ENCODE results near the gene HHATL. TPM values are rescaled to one million over a fixed set of nuclear protein-coding genes. Genes with fewer than 3 reads are reported as not detected.

HHATL gene
- total and polyA plus RNA-seq, 2 donors = 1.7 to 3.7 TPM

DNA sequence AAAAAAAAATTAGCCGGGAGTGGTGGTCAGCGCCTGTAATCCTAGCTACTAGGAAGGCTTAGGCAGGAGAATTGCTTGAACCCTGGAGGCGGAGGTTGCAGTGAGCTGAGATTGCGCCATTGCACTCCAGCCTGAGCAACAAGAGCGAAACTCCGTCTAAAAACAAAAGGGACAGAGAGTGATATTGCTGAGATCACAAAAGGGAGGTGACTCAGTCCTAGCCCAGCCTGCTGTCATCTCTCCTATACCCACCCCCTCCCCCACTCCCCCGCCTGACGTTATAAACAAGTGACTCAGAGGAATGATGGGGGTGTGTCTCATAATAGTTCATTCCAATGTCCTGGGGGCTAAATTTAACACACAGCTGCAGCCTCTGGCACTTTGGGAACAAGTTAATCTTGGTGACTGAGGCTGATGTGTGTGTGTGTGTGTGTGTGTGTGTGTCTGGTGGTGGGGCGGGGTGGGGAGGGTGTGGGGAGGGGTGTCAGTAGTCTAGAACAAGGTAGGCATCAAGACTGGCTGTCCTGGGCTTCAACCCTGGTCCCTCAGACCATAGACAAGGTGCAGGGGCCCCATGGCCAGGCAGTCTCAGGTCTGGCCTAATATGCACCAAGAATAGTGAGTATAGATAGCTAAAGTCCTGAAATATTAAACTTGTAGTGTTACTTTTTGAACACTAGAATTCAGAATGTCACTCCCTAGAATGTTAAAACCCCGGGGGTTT is 18.6 kb downstream of the HHATL start:
- Histone ChIP-seq H3K4me3 (ENCODE audit: low read length in 2 of 2) (no peak overlapping the region), H3K36me3 (ENCODE audit: control insufficient read depth in 2 of 2, insufficient read depth in 2 of 2, low read length in 1 of 2) (no peaks in the 10 kb centered on the region), H3K9me3 (ENCODE audit: control insufficient read depth in 2 of 2, insufficient read depth in 1 of 2, low read length in 1 of 2) (no peaks in the 10 kb centered on the region), H3K4me1 (ENCODE audit: control insufficient read depth in 2 of 2, insufficient read depth in 2 of 2, low read length in 2 of 2) (no peaks in the 10 kb centered on the region), H3K27ac (ENCODE audit: low read depth in 1 of 2, low read length in 1 of 2) (no peak overlapping the region), H3K27me3 (ENCODE audit: control insufficient read depth in 2 of 2, insufficient read depth in 1 of 2, low read length in 1 of 2) (peaks cover 10 to 35% of the 10 kb centered on the region in 2 donors)
- no peak for DNase-seq (ENCODE audit: low read depth in 6 of 9, low spot score in 9 of 9)
- WGBS = 84% methylated on average over 10 of the region's 10 CpGs

DNA sequence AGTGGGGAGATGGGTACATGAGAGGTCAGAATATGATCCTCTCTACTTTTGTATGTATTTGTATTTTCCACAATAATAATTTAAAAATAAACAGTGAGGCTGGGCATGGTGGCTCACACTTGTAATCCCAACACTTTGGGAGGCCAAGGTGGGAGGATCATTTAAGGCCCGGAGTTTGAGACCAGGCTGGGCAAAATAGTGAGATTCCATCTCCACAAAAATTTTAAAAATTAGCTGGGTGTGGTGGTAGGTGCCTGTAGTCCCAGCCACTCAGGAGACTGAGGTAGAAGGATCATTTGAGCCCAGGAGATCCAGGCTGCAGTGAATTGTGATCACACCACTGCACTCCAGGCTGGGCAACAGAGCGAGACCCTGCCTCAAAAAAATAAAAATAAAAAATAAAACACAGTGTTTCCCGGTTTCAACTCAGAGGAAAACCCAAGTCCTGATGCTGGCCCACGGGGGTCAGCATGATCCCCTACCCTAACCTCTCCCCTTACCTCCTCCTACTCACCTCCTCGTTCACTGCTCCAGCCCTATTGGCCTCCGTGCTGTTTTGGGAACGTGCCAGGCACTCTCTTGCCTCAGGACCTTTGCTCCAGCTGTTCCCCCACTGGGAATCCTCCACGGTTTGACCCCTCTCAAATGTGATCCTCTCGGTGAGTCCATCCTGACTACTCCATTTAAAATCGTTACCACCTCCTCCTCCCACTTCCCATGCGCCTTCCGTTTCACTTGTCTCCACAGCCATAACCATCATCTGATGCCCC is 20.1 kb downstream of the HHATL start:
- Histone ChIP-seq H3K9me3 (ENCODE audit: control insufficient read depth in 2 of 2, insufficient read depth in 1 of 2, low read length in 1 of 2) (no peaks in the 10 kb centered on the region), H3K4me3 (ENCODE audit: low read length in 2 of 2) (no peak overlapping the region), H3K27ac (ENCODE audit: low read depth in 1 of 2, low read length in 1 of 2) (no peak overlapping the region), H3K4me1 (ENCODE audit: control insufficient read depth in 2 of 2, insufficient read depth in 2 of 2, low read length in 2 of 2) (no peaks in the 10 kb centered on the region), H3K27me3 (ENCODE audit: control insufficient read depth in 2 of 2, insufficient read depth in 1 of 2, low read length in 1 of 2) (peaks cover 10 to 32% of the 10 kb centered on the region in 2 donors), H3K36me3 (ENCODE audit: control insufficient read depth in 2 of 2, insufficient read depth in 2 of 2, low read length in 1 of 2) (no peaks in the 10 kb centered on the region)
- DNase-seq (ENCODE audit: low read depth in 6 of 9, low spot score in 9 of 9) = no peak
- 83% methylated on average over 12 of the region's 12 CpGs for WGBS

DNA sequence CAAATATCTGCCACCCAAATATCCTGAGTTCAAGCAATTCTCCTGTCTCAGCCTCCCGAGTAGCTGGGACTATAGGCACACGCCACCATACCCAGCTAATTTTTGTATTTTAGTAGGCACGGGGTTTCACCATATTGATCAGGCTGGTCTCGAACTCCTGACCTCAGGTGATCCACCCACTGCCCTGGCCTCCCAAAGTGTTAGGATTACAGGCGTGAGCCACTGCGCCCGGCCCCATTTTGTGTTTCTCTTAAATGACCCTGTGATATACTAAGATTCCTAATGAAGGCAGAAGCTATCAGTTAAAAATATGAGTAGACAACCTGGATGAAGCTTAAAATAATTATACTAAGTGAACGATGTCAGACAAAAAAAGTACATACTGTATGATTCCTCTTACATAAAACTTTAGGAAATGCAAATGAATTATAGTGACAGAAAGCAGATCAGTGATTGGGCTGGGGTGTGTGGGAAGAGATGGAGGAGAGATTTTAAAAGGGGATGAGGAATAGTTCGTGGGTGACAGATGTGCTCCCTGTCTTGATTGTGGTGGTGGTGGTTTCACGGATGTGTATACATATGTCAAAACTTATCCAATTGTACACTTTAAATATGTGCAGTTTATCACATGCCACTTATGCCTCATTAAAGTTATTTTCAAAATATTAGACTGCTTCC is 21.1 kb downstream of the HHATL start:
- no peaks in the 10 kb centered on the region for H3K4me1 ChIP-seq (ENCODE audit: control insufficient read depth in 2 of 2, insufficient read depth in 2 of 2, low read length in 2 of 2)

DNA sequence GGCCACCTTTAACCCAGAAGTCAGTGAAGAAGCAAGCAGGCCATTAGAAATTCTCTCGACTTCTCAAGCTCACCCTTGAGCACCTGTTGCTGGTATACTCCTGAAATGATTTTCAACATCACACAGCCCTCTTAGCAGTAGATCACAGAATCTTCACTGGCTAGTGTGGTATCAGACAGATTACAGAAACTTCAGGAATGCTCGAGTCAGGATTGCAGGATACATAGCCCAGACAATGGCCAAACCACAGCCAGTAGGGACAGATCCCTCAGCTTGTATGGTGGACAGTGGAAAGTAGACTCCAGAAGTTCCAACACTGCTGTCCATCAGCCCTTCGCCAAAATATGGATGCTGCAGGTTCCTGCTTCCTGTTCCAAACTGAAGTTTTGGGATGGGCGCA is 21.8 kb downstream of the HHATL start:
- Histone ChIP-seq H3K4me1 (ENCODE audit: control insufficient read depth in 2 of 2, insufficient read depth in 2 of 2, low read length in 2 of 2) (no peaks in the 10 kb centered on the region), H3K4me3 (ENCODE audit: low read length in 2 of 2) (no peak overlapping the region), H3K9me3 (ENCODE audit: control insufficient read depth in 2 of 2, insufficient read depth in 1 of 2, low read length in 1 of 2) (no peaks in the 10 kb centered on the region), H3K27ac (ENCODE audit: low read depth in 1 of 2, low read length in 1 of 2) (no peak overlapping the region), H3K27me3 (ENCODE audit: control insufficient read depth in 2 of 2, insufficient read depth in 1 of 2, low read length in 1 of 2) (peaks cover 4 to 17% of the 10 kb centered on the region in 2 donors), H3K36me3 (ENCODE audit: control insufficient read depth in 2 of 2, insufficient read depth in 2 of 2, low read length in 1 of 2) (no peaks in the 10 kb centered on the region)
- no peak for DNase-seq (ENCODE audit: low read depth in 6 of 9, low spot score in 9 of 9)
- WGBS = 90% methylated on average over 4 of the region's 4 CpGs

More for the DNA sequence above, 21.1 kb downstream of the HHATL start:
- no peak for DNase-seq (ENCODE audit: low read depth in 6 of 9, low spot score in 9 of 9)
- Histone ChIP-seq H3K27ac (ENCODE audit: low read depth in 1 of 2, low read length in 1 of 2) (no peak overlapping the region), H3K4me3 (ENCODE audit: low read length in 2 of 2) (no peak overlapping the region), H3K36me3 (ENCODE audit: control insufficient read depth in 2 of 2, insufficient read depth in 2 of 2, low read length in 1 of 2) (no peaks in the 10 kb centered on the region), H3K9me3 (ENCODE audit: control insufficient read depth in 2 of 2, insufficient read depth in 1 of 2, low read length in 1 of 2) (no peaks in the 10 kb centered on the region), H3K27me3 (ENCODE audit: control insufficient read depth in 2 of 2, insufficient read depth in 1 of 2, low read length in 1 of 2) (peaks cover 8 to 24% of the 10 kb centered on the region in 2 donors)
- 91% methylated on average over 10 of the region's 10 CpGs for WGBS

DNA sequence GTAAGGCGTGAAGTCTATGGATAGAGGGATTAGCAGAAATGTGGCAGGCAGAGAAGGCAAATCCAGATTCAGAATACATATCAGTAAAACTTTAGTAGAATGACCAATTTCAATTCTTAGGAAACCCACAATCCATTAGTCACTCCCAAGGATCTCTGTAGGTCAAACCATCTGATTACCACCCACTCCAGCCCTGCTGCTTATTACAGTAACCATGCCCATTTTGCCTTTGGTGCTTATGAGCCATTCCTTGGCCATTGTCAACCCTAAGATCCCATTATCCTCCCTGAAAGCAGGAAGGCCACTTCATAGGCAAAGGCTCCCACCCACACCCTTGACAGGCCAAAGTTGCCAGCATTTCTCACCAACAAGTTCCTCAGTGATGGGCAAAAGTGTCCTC is 22.3 kb downstream of the HHATL start:
- Histone ChIP-seq H3K9me3 (ENCODE audit: control insufficient read depth in 2 of 2, insufficient read depth in 1 of 2, low read length in 1 of 2) (no peaks in the 10 kb centered on the region), H3K27ac (ENCODE audit: low read depth in 1 of 2, low read length in 1 of 2) (no peak overlapping the region), H3K36me3 (ENCODE audit: control insufficient read depth in 2 of 2, insufficient read depth in 2 of 2, low read length in 1 of 2) (no peaks in the 10 kb centered on the region), H3K4me1 (ENCODE audit: control insufficient read depth in 2 of 2, insufficient read depth in 2 of 2, low read length in 2 of 2) (no peaks in the 10 kb centered on the region), H3K27me3 (ENCODE audit: control insufficient read depth in 2 of 2, insufficient read depth in 1 of 2, low read length in 1 of 2) (peaks cover under 1 to 11% of the 10 kb centered on the region in 2 donors), H3K4me3 (ENCODE audit: low read length in 2 of 2) (no peak overlapping the region)
- WGBS = 95% methylated on average over 1 of the region's 1 CpG
- DNase-seq (ENCODE audit: low read depth in 6 of 9, low spot score in 9 of 9) = no peak

DNA sequence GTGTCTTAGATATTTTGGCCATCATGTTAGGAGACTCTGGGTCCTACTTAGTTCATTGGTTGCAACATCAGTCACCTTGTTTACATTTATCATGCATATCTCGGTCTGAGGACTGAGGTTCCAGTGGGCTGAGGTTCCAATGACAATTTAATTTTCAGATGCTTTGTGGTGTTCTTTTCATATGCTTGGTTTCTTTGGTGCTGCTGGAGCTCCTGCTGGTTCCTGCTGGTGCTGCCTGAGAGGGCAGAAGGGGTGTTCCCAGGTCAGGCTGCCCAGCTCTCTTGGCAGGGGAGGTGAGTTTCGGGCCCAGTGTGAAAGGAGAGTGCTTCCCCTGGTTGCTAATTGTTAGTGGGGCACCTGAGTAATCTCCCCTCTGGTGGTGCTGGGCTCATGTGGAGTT is 24.2 kb downstream of the HHATL start:
- Histone ChIP-seq H3K9me3 (ENCODE audit: control insufficient read depth in 2 of 2, insufficient read depth in 1 of 2, low read length in 1 of 2) (no peaks in the 10 kb centered on the region), H3K27me3 (ENCODE audit: control insufficient read depth in 2 of 2, insufficient read depth in 1 of 2, low read length in 1 of 2) (peaks cover 0 to 5% of the 10 kb centered on the region in 2 donors), H3K4me1 (ENCODE audit: control insufficient read depth in 2 of 2, insufficient read depth in 2 of 2, low read length in 2 of 2) (no peaks in the 10 kb centered on the region), H3K4me3 (ENCODE audit: low read length in 2 of 2) (no peak overlapping the region), H3K36me3 (ENCODE audit: control insufficient read depth in 2 of 2, insufficient read depth in 2 of 2, low read length in 1 of 2) (no peaks in the 10 kb centered on the region), H3K27ac (ENCODE audit: low read depth in 1 of 2, low read length in 1 of 2) (no peak overlapping the region)
- DNase-seq (ENCODE audit: low read depth in 6 of 9, low spot score in 9 of 9) = no peak
- 91% methylated on average over 2 of the region's 2 CpGs for WGBS

DNA sequence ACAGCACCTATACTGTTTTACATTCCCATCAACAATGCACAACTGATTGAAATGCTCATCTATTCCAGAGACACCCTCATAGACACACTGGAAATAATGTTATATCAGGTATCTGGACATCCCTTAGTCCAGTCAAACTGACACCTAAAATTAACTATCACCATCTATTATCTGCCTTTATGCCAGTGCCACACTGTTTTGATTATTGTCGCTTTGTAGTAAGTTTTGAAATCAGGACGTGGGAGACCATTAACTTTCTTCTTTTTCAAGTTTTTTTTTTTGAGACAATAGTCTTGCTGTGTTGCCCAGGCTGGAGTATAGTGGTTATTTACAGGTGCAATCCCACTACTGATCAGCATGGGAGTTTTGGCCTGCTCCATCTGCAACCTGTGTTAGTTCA is 26.7 kb downstream of the HHATL start:
- Histone ChIP-seq H3K4me3 (ENCODE audit: low read length in 2 of 2) (no peak overlapping the region), H3K4me1 (ENCODE audit: control insufficient read depth in 2 of 2, insufficient read depth in 2 of 2, low read length in 2 of 2) (no peaks in the 10 kb centered on the region), H3K27ac (ENCODE audit: low read depth in 1 of 2, low read length in 1 of 2) (no peak overlapping the region), H3K9me3 (ENCODE audit: control insufficient read depth in 2 of 2, insufficient read depth in 1 of 2, low read length in 1 of 2) (no peaks in the 10 kb centered on the region), H3K36me3 (ENCODE audit: control insufficient read depth in 2 of 2, insufficient read depth in 2 of 2, low read length in 1 of 2) (no peaks in the 10 kb centered on the region), H3K27me3 (ENCODE audit: control insufficient read depth in 2 of 2, insufficient read depth in 1 of 2, low read length in 1 of 2) (no peaks in the 10 kb centered on the region)
- no peak for DNase-seq (ENCODE audit: low read depth in 6 of 9, low spot score in 9 of 9)
- WGBS = 88% methylated on average over 2 of the region's 2 CpGs

DNA sequence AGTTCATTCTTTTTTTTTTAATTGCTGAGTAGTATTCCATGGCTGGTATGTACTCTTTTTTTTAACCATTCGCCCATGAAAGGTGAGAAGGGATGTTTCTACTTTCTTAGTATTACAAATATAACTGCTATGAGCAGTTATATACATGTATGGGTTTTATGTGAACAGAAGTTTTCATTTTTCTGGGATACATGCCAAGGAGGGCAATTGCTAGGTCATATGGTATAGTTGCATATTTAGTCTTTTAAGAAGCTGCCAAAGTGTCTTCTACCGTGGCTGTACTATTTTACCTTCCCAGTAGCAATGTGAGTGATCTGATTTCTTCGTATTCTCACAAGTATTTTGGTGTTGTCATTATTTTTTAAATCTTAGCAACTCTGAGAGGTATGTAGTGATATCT is 28.5 kb downstream of the HHATL start:
- no peaks in the 10 kb centered on the region for H3K9me3 ChIP-seq (ENCODE audit: control insufficient read depth in 2 of 2, insufficient read depth in 1 of 2, low read length in 1 of 2)
- H3K4me1 ChIP-seq (ENCODE audit: control insufficient read depth in 2 of 2, insufficient read depth in 2 of 2, low read length in 2 of 2) = no peaks in the 10 kb centered on the region
- no peaks in the 10 kb centered on the region for H3K36me3 ChIP-seq (ENCODE audit: control insufficient read depth in 2 of 2, insufficient read depth in 2 of 2, low read length in 1 of 2)
- no peaks in the 10 kb centered on the region for H3K27me3 ChIP-seq (ENCODE audit: control insufficient read depth in 2 of 2, insufficient read depth in 1 of 2, low read length in 1 of 2)
- no peak overlapping the region for H3K27ac ChIP-seq (ENCODE audit: low read depth in 1 of 2, low read length in 1 of 2)
- no peak overlapping the region for H3K4me3 ChIP-seq (ENCODE audit: low read length in 2 of 2)
- no peak for DNase-seq (ENCODE audit: low read depth in 6 of 9, low spot score in 9 of 9)
- WGBS = 84% methylated on average over 3 of the region's 3 CpGs

DNA sequence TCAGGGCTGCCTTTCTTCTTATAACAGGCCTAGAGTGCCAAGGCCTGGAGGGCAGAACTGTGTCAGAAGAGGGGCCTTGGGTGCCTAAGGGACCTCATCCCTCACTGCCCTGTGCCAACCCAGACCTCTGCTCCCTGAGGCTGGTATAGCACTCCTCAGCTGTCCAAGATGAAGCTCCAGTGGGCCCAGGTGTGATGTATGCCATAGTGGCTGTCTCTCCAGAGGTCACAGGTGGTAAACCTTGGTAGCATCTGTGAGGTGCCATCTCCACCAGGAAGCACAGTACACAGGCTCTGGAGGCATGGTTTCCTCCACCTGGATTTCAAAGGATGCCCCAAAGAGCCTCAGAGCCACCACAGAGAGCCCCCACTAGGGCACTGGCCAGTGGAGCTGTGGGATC is 29.5 kb downstream of the HHATL start:
- Histone ChIP-seq H3K4me1 (ENCODE audit: control insufficient read depth in 2 of 2, insufficient read depth in 2 of 2, low read length in 2 of 2) (no peaks in the 10 kb centered on the region), H3K4me3 (ENCODE audit: low read length in 2 of 2) (no peak overlapping the region), H3K27me3 (ENCODE audit: control insufficient read depth in 2 of 2, insufficient read depth in 1 of 2, low read length in 1 of 2) (no peaks in the 10 kb centered on the region), H3K27ac (ENCODE audit: low read depth in 1 of 2, low read length in 1 of 2) (no peak overlapping the region), H3K36me3 (ENCODE audit: control insufficient read depth in 2 of 2, insufficient read depth in 2 of 2, low read length in 1 of 2) (no peaks in the 10 kb centered on the region), H3K9me3 (ENCODE audit: control insufficient read depth in 2 of 2, insufficient read depth in 1 of 2, low read length in 1 of 2) (no peaks in the 10 kb centered on the region)
- DNase-seq (ENCODE audit: low read depth in 6 of 9, low spot score in 9 of 9) = no peak

Measured in thymus (tissue), 11 donors.